ENCODE results near the gene DYSF. TPM values are rescaled to one million over a fixed set of nuclear protein-coding genes. Genes with fewer than 3 reads are reported as not detected.

Gene DYSF
- total and polyA plus RNA-seq, 2 donors (not counting 1 experiment from before 2014, with no cell fraction given) = 0.17 to 0.43 TPM

- peaks cover 44% of the 10 kb centered on the region for H3K27me3 Mint-ChIP-seq
- no peaks in the 10 kb centered on the region for H3K9me3 Mint-ChIP-seq (ENCODE audit: insufficient read depth)
Measured at GRCh38 chr2:71602115-71602495, 148.7 kb downstream of the DYSF start.

GRCh38 chr2:71602581-71602980, 149.2 kb downstream of the DYSF start:
- H4K20me1 ChIP-seq (ENCODE audit: control insufficient read depth, insufficient read depth, low read length, poor library complexity, severe bottlenecking) = no peaks in the 10 kb centered on the region

More at GRCh38 chr2:71602115-71602495, 148.7 kb downstream of the DYSF start:
- WGBS (ENCODE audit: insufficient coverage) = 100% methylated on average over 1 of the region's 1 CpG
- DNase-seq (no peak), ATAC-seq (ENCODE audit: low read depth) (no peak)
- Mint-ChIP-seq H3K27ac (no peak overlapping the region), H3K4me3 (no peak overlapping the region), H3K4me1 (no peaks in the 10 kb centered on the region)
- ChIA-PET CTCF (no interaction called here), POLR2A (no interaction called here)
- H3K36me3 ChIP-seq (replicated peaks in 1 of 2; ENCODE audit: control extremely low read depth in 1 of 2, control insufficient read depth in 1 of 2, extremely low read depth in 1 of 2, insufficient read depth in 2 of 2, low read length in 1 of 2) = no peaks in the 10 kb centered on the region
- H3K27me3 ChIP-seq (replicated peaks in 1 of 4; ENCODE audit: control extremely low read depth in 1 of 4, control insufficient read depth in 3 of 4, insufficient read depth in 4 of 4, low read length in 3 of 4) = peaks cover 0 to 15% (median 0%) of the 10 kb centered on the region in 4 experiments
- no peaks in the 10 kb centered on the region for H3K79me2 ChIP-seq (ENCODE audit: control insufficient read depth, insufficient read depth, low read length)
- H3K9me3 ChIP-seq (ENCODE audit: control extremely low read depth in 1 of 3, control insufficient read depth in 2 of 3, insufficient read depth in 1 of 3, low read length in 2 of 3) = peaks cover 0 to 3% (median 0%) of the 10 kb centered on the region in 3 donors
- no peak overlapping the region for H3K9ac ChIP-seq (ENCODE audit: low read length)
- H3K27ac ChIP-seq (ENCODE audit: low read length in 2 of 2) = no peak overlapping the region
- H4K20me1 ChIP-seq (ENCODE audit: control insufficient read depth, insufficient read depth, low read length, poor library complexity, severe bottlenecking) = no peaks in the 10 kb centered on the region
- H3K4me2 ChIP-seq (replicated peaks; ENCODE audit: low read depth, low read length, poor library complexity, severe bottlenecking) = no peak overlapping the region
- H2AFZ ChIP-seq (ENCODE audit: insufficient read depth, low read depth, low read length, poor library complexity, severe bottlenecking) = no peak overlapping the region
- TF ChIP-seq EZH2 (IDR thresholded peaks at IDR 0.05; ENCODE audit: borderline replicate concordance, insufficient read depth, low read depth, low read length, poor library complexity, severe bottlenecking) (no peak), CTCF (IDR thresholded peaks at IDR 0.05) (no peak)
- intact Hi-C loops (cut with micrococcal nuclease) = no loop called here
- H3K4me1 ChIP-seq (ENCODE audit: control insufficient read depth in 2 of 2, insufficient read depth in 2 of 2, low read length in 2 of 2) = no peaks in the 10 kb centered on the region
- H3K4me3 ChIP-seq (ENCODE audit: control extremely low read depth in 1 of 5, extremely low read depth in 1 of 5, insufficient read depth in 1 of 5, low read depth in 2 of 5, low read length in 4 of 5) = no peak overlapping the region

More at GRCh38 chr2:71602581-71602980, 149.2 kb downstream of the DYSF start:
- ChIA-PET CTCF (no interaction called here), POLR2A (no interaction called here)
- 64% methylated on average over 2 of the region's 5 CpGs for WGBS (ENCODE audit: insufficient coverage)
- H3K27ac Mint-ChIP-seq = no peak overlapping the region
- intact Hi-C loops (cut with micrococcal nuclease) = no loop called here
- H3K4me3 ChIP-seq (ENCODE audit: control extremely low read depth in 1 of 5, extremely low read depth in 1 of 5, insufficient read depth in 1 of 5, low read depth in 2 of 5, low read length in 4 of 5) = no peak overlapping the region
- no peak overlapping the region for H3K4me3 Mint-ChIP-seq
- H3K36me3 ChIP-seq (replicated peaks in 1 of 2; ENCODE audit: control extremely low read depth in 1 of 2, control insufficient read depth in 1 of 2, extremely low read depth in 1 of 2, insufficient read depth in 2 of 2, low read length in 1 of 2) = no peaks in the 10 kb centered on the region
- H3K4me1 Mint-ChIP-seq = no peaks in the 10 kb centered on the region
- no peak overlapping the region for H2AFZ ChIP-seq (ENCODE audit: insufficient read depth, low read depth, low read length, poor library complexity, severe bottlenecking)
- TF ChIP-seq EZH2 (IDR thresholded peaks at IDR 0.05; ENCODE audit: borderline replicate concordance, insufficient read depth, low read depth, low read length, poor library complexity, severe bottlenecking) (no peak), CTCF (IDR thresholded peaks at IDR 0.05) (no peak)
- H3K27me3 ChIP-seq (replicated peaks in 1 of 4; ENCODE audit: control extremely low read depth in 1 of 4, control insufficient read depth in 3 of 4, insufficient read depth in 4 of 4, low read length in 3 of 4) = peaks cover 0 to 15% (median 0%) of the 10 kb centered on the region in 4 experiments
- no peaks in the 10 kb centered on the region for H3K4me1 ChIP-seq (ENCODE audit: control insufficient read depth in 2 of 2, insufficient read depth in 2 of 2, low read length in 2 of 2)
- DNase-seq = no peak
- peaks cover 44% of the 10 kb centered on the region for H3K27me3 Mint-ChIP-seq
- H3K9me3 Mint-ChIP-seq (ENCODE audit: insufficient read depth) = no peaks in the 10 kb centered on the region
- ATAC-seq (ENCODE audit: low read depth) = no peak
- H3K79me2 ChIP-seq (ENCODE audit: control insufficient read depth, insufficient read depth, low read length) = no peaks in the 10 kb centered on the region
- H3K27ac ChIP-seq (ENCODE audit: low read length in 2 of 2) = no peak overlapping the region
- H3K4me2 ChIP-seq (replicated peaks; ENCODE audit: low read depth, low read length, poor library complexity, severe bottlenecking) = no peak overlapping the region
- H3K9ac ChIP-seq (ENCODE audit: low read length) = no peak overlapping the region
- H3K9me3 ChIP-seq (ENCODE audit: control extremely low read depth in 1 of 3, control insufficient read depth in 2 of 3, insufficient read depth in 1 of 3, low read length in 2 of 3) = peaks cover 0 to 3% (median 0%) of the 10 kb centered on the region in 3 donors

Measured in B cell (primary cell).